HFFc6 (cell line): Measurements from ENCODE around the gene FOXP1. TPM values are rescaled to one million over a fixed set of nuclear protein-coding genes. Genes with fewer than 3 reads are reported as not detected.

ENCODE experiments used
- DNase-seq: peaks from one replicate; pipeline ENCODE4 v3.0.0-alpha.2; 2018
- H3K27ac Mint-ChIP-seq: 2 replicates; pipeline ENCODE4 v1.8.0; 2020; ENCODE audit warnings: mild to moderate bottlenecking, mixed read lengths
- H3K27me3 Mint-ChIP-seq: 2 replicates; pipeline ENCODE4 v1.8.0; 2021; ENCODE audit warnings: mild to moderate bottlenecking, moderate library complexity, mixed read lengths; ENCODE audit not compliant: insufficient read depth
- H3K36me3 Mint-ChIP-seq: 2 replicates; pipeline ENCODE4 v1.8.0; 2021; ENCODE audit warnings: low read depth, mixed read lengths
- H3K4me1 Mint-ChIP-seq: 2 replicates; pipeline ENCODE4 v1.8.0; 2020; ENCODE audit warnings: low read depth, mixed read lengths
- H3K4me3 Mint-ChIP-seq: 2 replicates; pipeline ENCODE4 v1.8.0; 2020; ENCODE audit warnings: mild to moderate bottlenecking, moderate library complexity, mixed read lengths
- H3K9me3 Mint-ChIP-seq: 2 replicates; pipeline ENCODE4 v1.8.0; 2020; ENCODE audit warnings: mild to moderate bottlenecking, mixed read lengths
- CTCF ChIP-seq: fragments of 200-600 bp; sonication (generic); IDR thresholded peaks from 2 replicates; pipeline ENCODE4 v1.5.0; 2021; ENCODE audit warnings: antibody characterized with exemption, mild to moderate bottlenecking
- total RNA-seq, 6 experiments: library from RNA; stranded (reverse); fragmentation: NEBNext Ultra II Directional; extraction: Animal tissue kit (Norgen Biotek cat#: 25700); gene quantifications; 2 replicates in 1 of 6; 3 replicates in 5 of 6; pipeline ENCODE4 v1.2.3, GENCODE V29; 2021

Gene FOXP1
- total RNA-seq, 6 experiments from 2014 or later, result 32.2 to 59.3 (median 52.0) TPM

GRCh38 chr3:71092665-71093064, 490.9 kb downstream of the FOXP1 start:
- no peak overlapping the region for H3K4me3 Mint-ChIP-seq
- H3K27ac Mint-ChIP-seq, result no peak overlapping the region
- H3K27me3 Mint-ChIP-seq, result no peaks in the 10 kb centered on the region
- H3K9me3 Mint-ChIP-seq, result no peaks in the 10 kb centered on the region
- H3K36me3 Mint-ChIP-seq, result peaks cover 11% of the 10 kb centered on the region; the same call in 1 of the 2 replicates
- TF ChIP-seq CTCF, result no peak
- DNase-seq, result no peak
- H3K4me1 Mint-ChIP-seq, result peaks cover 28% of the 10 kb centered on the region

GRCh38 chr3:71090207-71090606, 493.3 kb downstream of the FOXP1 start:
- no peaks in the 10 kb centered on the region for H3K9me3 Mint-ChIP-seq
- DNase-seq, result no peak
- TF ChIP-seq CTCF, result no peak
- no peak overlapping the region for H3K27ac Mint-ChIP-seq
- H3K36me3 Mint-ChIP-seq, result peaks cover 14% of the 10 kb centered on the region; the same call in 1 of the 2 replicates
- H3K27me3 Mint-ChIP-seq, result no peaks in the 10 kb centered on the region
- no peak overlapping the region for H3K4me3 Mint-ChIP-seq
- peaks cover 40% of the 10 kb centered on the region for H3K4me1 Mint-ChIP-seq

GRCh38 chr3:71089271-71089847, 494.2 kb downstream of the FOXP1 start:
- Mint-ChIP-seq H3K27me3 (no peaks in the 10 kb centered on the region), H3K27ac (peak overlapping the region; percentile 36; the same call in 1 of the 2 replicates), H3K4me3 (no peak overlapping the region), H3K4me1 (peaks cover 42% of the 10 kb centered on the region), H3K9me3 (no peaks in the 10 kb centered on the region), H3K36me3 (peaks cover 12% of the 10 kb centered on the region; the same call in 1 of the 2 replicates)
- no peak for TF ChIP-seq CTCF
- no peak for DNase-seq

GRCh38 chr3:71088742-71089141, 494.8 kb downstream of the FOXP1 start:
- no peaks in the 10 kb centered on the region for H3K9me3 Mint-ChIP-seq

GRCh38 chr3:71088019-71088708, 495.4 kb downstream of the FOXP1 start:
- Mint-ChIP-seq H3K27me3 (no peaks in the 10 kb centered on the region), H3K4me3 (no peak overlapping the region), H3K4me1 (peaks cover 50% of the 10 kb centered on the region), H3K36me3 (peaks cover 12% of the 10 kb centered on the region; the same call in 1 of the 2 replicates), H3K27ac (no peak overlapping the region), H3K9me3 (no peaks in the 10 kb centered on the region)
- no peak for DNase-seq
- no peak for TF ChIP-seq CTCF

More at GRCh38 chr3:71088742-71089141, 494.8 kb downstream of the FOXP1 start:
- Mint-ChIP-seq H3K4me1 (peaks cover 48% of the 10 kb centered on the region), H3K4me3 (no peak overlapping the region), H3K36me3 (peaks cover 12% of the 10 kb centered on the region; the same call in 1 of the 2 replicates), H3K27ac (no peak overlapping the region), H3K27me3 (no peaks in the 10 kb centered on the region)
- no peak for DNase-seq
- TF ChIP-seq CTCF, result no peak
